Activated CD4-positive, alpha-beta T cell treated with anti-CD3 and anti-CD28 coated beads for 36 hours (primary cell): ENCODE results near the gene ETS1. TPM values are rescaled to one million over a fixed set of nuclear protein-coding genes. Genes with fewer than 3 reads are reported as not detected.

ENCODE experiments used
- ATAC-seq: fragments of 200-7000 bp; cut with Tn5 transposase; one replicate; pipeline ENCODE4 v1.10.0; 2021; ENCODE audit warnings: mild to moderate bottlenecking, moderate library complexity
- CTCF ChIA-PET: fragments of 350-600 bp; sonication (Branson Sonifier 250); formaldehyde crosslinking; loops from one replicate; lab custom pipeline; 2021; ENCODE audit warnings: antibody characterized with exemption; lab: Charles Lee
- POLR2A ChIA-PET: fragments of 350-600 bp; sonication (Branson Sonifier 250); formaldehyde crosslinking; loops from one replicate; lab custom pipeline; 2021; ENCODE audit warnings: antibody characterized with exemption, inconsistent platforms; lab: Charles Lee
- DNase-seq: peaks from one replicate; pipeline ENCODE4 v3.0.0-alpha.2; 2020
- H3K27ac Mint-ChIP-seq: one replicate; pipeline ENCODE4 v1.8.0; 2021; ENCODE audit warnings: mixed read lengths
- H3K27me3 Mint-ChIP-seq: one replicate; pipeline ENCODE4 v1.8.0; 2021; ENCODE audit warnings: mixed read lengths
- H3K36me3 Mint-ChIP-seq: one replicate; pipeline ENCODE4 v1.8.0; 2021; ENCODE audit warnings: low read depth, mixed read lengths
- H3K4me1 Mint-ChIP-seq: one replicate; pipeline ENCODE4 v1.8.0; 2021; ENCODE audit warnings: mixed read lengths
- H3K4me3 Mint-ChIP-seq: one replicate; pipeline ENCODE4 v1.8.0; 2021; ENCODE audit warnings: mild to moderate bottlenecking, moderate library complexity, mixed read lengths
- H3K9me3 Mint-ChIP-seq: one replicate; pipeline ENCODE4 v1.8.0; 2021; ENCODE audit warnings: low read depth, mixed read lengths
- intact Hi-C, 2 experiments: fragments of 100-400 bp; cut with DNase I in 1 of 2; cut with micrococcal nuclease in 1 of 2; formaldehyde crosslinking; loops; one replicate each; pipeline versions ENCODE4 v1.14.2 to v1.15.1; 2022 to 2024; cut with DNase I, micrococcal nuclease
- total RNA-seq, 2 experiments: library from RNA; stranded (reverse); gene quantifications; one replicate each; pipeline ENCODE4 v1.2.3, GENCODE V29; 2021

ETS1 gene
- total RNA-seq, 2 experiments from 2014 or later: 410 to 449 TPM

DNA sequence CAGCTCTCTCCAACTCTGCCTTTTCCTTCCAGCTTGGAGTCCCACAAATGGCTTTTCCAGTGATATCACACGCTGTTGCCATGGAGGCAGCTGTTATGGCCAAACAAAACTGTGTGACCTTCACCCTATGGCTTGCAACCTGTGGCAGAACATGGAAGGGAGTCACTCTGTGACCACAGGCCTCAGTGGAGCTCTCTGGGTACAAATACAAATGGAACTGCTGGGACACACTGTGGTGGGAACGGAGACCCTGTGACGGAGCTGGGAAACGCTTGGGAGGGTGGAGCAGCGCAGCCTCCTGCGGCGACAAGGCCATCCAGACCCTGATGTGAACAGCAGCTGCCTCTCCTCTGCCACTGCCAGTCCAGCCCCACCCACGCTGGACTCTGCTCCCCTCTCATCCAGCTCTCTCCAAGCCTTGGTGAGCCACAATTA is 162.5 kb downstream of the ETS1 start:
- no peak overlapping the region for H3K4me3 Mint-ChIP-seq
- H3K9me3 Mint-ChIP-seq: no peaks in the 10 kb centered on the region
- ChIA-PET CTCF (interaction anchor here (0.8 kb wide), 1 partner anchor 33 kb away, joined by 3 read pairs; no protein-coding TSS in a partner anchor), POLR2A (no interaction called here)
- no peak for DNase-seq
- no peaks in the 10 kb centered on the region for H3K27me3 Mint-ChIP-seq
- no peak overlapping the region for H3K27ac Mint-ChIP-seq
- ATAC-seq: no peak
- intact Hi-C loops: loop anchor here (5.0 kb wide), 2 partner anchors 92 to 388 kb away; no protein-coding TSS in a partner anchor
- peaks cover 60% of the 10 kb centered on the region for H3K4me1 Mint-ChIP-seq
- H3K36me3 Mint-ChIP-seq: no peaks in the 10 kb centered on the region

DNA sequence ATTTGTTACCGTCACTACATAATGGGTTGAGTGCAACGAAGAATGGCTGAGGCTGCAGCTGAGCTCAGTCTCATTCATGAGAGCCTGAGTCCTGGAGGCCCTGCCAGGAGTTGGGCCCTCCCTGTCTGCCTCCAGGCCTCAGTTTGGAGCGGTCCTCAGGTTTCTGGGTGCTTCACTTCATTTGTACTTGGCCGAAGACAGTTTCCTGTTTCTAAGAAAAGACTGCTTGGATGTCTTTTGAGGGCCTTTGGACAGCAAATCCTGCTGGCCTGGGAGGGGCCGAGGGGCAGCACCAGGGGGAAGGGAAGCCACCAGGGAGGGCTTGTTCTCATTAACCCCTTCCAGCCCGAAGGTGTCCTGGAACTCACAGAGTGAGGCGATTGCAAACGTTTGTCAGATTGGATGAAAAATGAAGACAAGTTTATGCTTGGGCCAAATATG is 163.1 kb downstream of the ETS1 start:
- peaks cover 58% of the 10 kb centered on the region for H3K4me1 Mint-ChIP-seq
- no peak overlapping the region for H3K27ac Mint-ChIP-seq
- no peak for DNase-seq
- no peaks in the 10 kb centered on the region for H3K9me3 Mint-ChIP-seq
- H3K27me3 Mint-ChIP-seq: no peaks in the 10 kb centered on the region
- H3K4me3 Mint-ChIP-seq: no peak overlapping the region
- ChIA-PET POLR2A (no interaction called here), CTCF (interaction anchor here (2.6 kb wide), 1 partner anchor 135 kb away, joined by 11 read pairs; no protein-coding TSS in a partner anchor)
- no peaks in the 10 kb centered on the region for H3K36me3 Mint-ChIP-seq
- intact Hi-C loops: loop anchor here (5.0 kb wide), 2 partner anchors 93 to 387 kb away; no protein-coding TSS in a partner anchor
- no peak for ATAC-seq

DNA sequence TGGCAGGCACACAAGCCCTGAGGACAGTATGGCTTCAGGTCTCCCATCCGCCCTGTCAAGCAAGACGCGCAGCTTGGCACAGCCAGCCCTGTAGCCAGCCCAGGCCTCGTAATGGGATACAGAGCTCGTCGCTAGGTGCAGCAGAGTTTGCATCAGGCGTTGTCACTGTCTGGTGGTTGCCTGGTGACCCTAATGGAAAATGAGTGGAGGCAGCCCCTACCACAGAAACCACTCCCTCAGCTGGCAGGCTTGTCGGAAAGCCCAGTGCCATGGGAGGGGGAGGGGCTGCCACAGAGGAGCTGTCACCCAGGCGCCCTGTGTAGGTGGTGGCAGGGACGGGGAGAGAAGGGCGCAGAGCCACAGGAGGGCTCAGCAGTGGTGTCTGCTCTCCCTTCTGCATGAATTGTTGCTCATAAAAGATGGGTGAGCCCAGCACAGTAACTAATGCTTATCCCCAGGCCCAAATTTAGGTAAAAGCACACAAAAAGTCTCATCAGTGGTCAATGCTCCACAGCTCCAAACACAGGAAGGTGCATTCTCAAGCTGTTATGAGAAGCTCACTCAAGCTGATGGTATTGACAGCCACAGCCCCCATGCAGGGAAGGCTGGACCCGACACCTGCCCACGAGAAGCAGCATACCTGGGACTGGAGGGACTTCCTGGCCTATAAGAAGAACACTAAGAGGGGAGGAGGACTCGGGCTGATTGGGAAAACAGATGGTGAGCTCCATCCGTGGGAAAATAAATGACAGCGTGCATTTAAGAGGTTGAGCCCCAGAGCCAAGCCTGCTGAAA is 164.6 kb downstream of the ETS1 start:
- peak overlapping the region; percentile 82 for H3K27ac Mint-ChIP-seq
- H3K9me3 Mint-ChIP-seq: no peaks in the 10 kb centered on the region
- H3K4me3 Mint-ChIP-seq: peak overlapping the region; percentile 36
- intact Hi-C loops: loop anchor here (1.0 to 5.0 kb wide), 13 partner anchors 42 to 385 kb away; no protein-coding TSS in a partner anchor
- H3K36me3 Mint-ChIP-seq: no peaks in the 10 kb centered on the region
- POLR2A ChIA-PET: interaction anchor here (0.6 to 1.8 kb wide), 18 partner anchors 9 to 213 kb away, joined by 3 to 11 read pairs (median 4); no protein-coding TSS in a partner anchor
- H3K27me3 Mint-ChIP-seq: no peaks in the 10 kb centered on the region
- ATAC-seq: peak; percentile 94
- CTCF ChIA-PET: interaction anchor here (0.6 to 3.3 kb wide), 21 partner anchors 11 to 438 kb away, joined by 3 to 20 read pairs (median 4); no protein-coding TSS in a partner anchor
- DNase-seq: peak; percentile 97
- peaks cover 53% of the 10 kb centered on the region for H3K4me1 Mint-ChIP-seq

DNA sequence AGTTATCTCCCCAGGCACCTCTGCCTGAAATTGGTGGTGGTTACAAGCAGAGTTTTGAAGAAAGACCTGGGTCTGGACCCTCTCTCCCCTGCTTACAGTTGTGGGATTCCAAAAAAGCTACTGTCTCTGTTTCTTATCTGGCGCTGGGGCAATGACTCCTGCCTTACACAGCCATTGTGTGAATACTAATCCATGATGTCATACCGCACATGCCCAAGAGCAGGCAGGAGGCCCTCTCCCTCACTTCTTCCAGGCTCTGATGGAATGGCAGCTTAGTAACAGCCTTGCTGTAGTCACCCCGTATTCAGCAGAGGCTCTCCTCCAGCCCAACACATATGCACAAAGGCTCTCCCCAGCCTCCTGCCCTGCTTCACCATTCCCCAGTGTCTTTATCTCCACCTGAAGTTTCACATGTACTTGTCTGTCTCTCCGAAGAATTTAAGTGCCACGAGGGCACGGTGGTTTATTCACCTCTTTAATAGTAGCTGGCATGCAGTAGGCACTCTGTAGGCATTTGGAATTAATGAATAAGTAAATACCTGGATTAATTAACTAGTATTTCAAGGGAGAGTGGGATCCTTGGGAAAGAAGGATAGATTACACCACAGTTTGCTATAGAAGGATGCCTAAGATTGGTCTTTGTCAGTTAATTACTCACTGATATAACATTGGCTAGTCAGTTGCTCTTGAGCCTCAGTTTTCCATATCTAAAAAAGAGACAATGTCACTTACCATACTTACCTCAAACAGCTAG is 165.6 kb downstream of the ETS1 start:
- ATAC-seq (peak; percentile 6), DNase-seq (peak; percentile 42)
- H3K36me3 Mint-ChIP-seq: no peaks in the 10 kb centered on the region
- no peaks in the 10 kb centered on the region for H3K9me3 Mint-ChIP-seq
- H3K27me3 Mint-ChIP-seq: no peaks in the 10 kb centered on the region
- intact Hi-C loops: loop anchor here (1.0 to 5.0 kb wide), 13 partner anchors 43 to 384 kb away; no protein-coding TSS in a partner anchor
- H3K27ac Mint-ChIP-seq: peak overlapping the region; percentile 82
- POLR2A ChIA-PET: interaction anchor here (0.6 to 1.8 kb wide), 15 partner anchors 28 to 208 kb away, joined by 3 to 11 read pairs (median 4); no protein-coding TSS in a partner anchor
- no peak overlapping the region for H3K4me3 Mint-ChIP-seq
- peaks cover 62% of the 10 kb centered on the region for H3K4me1 Mint-ChIP-seq
- CTCF ChIA-PET: interaction anchor here (0.6 to 3.3 kb wide), 17 partner anchors 8 to 203 kb away, joined by 3 to 20 read pairs (median 4); no protein-coding TSS in a partner anchor

GRCh38 chr11:128420951-128421350 is 166.4 kb downstream of the ETS1 start:
- Mint-ChIP-seq H3K9me3 (no peaks in the 10 kb centered on the region), H3K36me3 (no peaks in the 10 kb centered on the region), H3K27ac (peak overlapping the region; percentile 82), H3K4me3 (no peak overlapping the region), H3K27me3 (no peaks in the 10 kb centered on the region), H3K4me1 (peaks cover 67% of the 10 kb centered on the region)
- no peak for DNase-seq
- ChIA-PET CTCF (interaction anchor here (0.7 to 3.3 kb wide), 6 partner anchors 13 to 204 kb away, joined by 3 to 20 read pairs (median 6); no protein-coding TSS in a partner anchor), POLR2A (interaction anchor here (0.6 to 1.0 kb wide), 3 partner anchors 77 to 102 kb away, joined by 3 to 6 read pairs (median 3); no protein-coding TSS in a partner anchor)
- ATAC-seq: no peak
- intact Hi-C loops: loop anchor here (5.0 kb wide), 2 partner anchors 96 to 384 kb away; no protein-coding TSS in a partner anchor

- H3K27me3 Mint-ChIP-seq: no peaks in the 10 kb centered on the region
- ChIA-PET CTCF (interaction anchor here (0.8 to 3.3 kb wide), 5 partner anchors 14 to 135 kb away, joined by 3 to 20 read pairs (median 5); no protein-coding TSS in a partner anchor), POLR2A (interaction anchor here (1.0 kb wide), 1 partner anchor 86 kb away, joined by 3 read pairs; no protein-coding TSS in a partner anchor)
- H3K4me3 Mint-ChIP-seq: no peak overlapping the region
- no peak for DNase-seq
- ATAC-seq: no peak
- no peaks in the 10 kb centered on the region for H3K9me3 Mint-ChIP-seq
- no peak overlapping the region for H3K27ac Mint-ChIP-seq
- peaks cover 74% of the 10 kb centered on the region for H3K4me1 Mint-ChIP-seq
- intact Hi-C loops: loop anchor here (5.0 kb wide), 2 partner anchors 97 to 383 kb away; no protein-coding TSS in a partner anchor
- H3K36me3 Mint-ChIP-seq: no peaks in the 10 kb centered on the region
Measured at GRCh38 chr11:128420265-128420664, 167.1 kb downstream of the ETS1 start.

GRCh38 chr11:128419012-128419767 is 168.2 kb downstream of the ETS1 start:
- POLR2A ChIA-PET: no interaction called here
- DNase-seq (no peak), ATAC-seq (no peak)
- CTCF ChIA-PET: interaction anchor here (0.8 to 3.0 kb wide), 7 partner anchors 13 to 134 kb away, joined by 3 to 14 read pairs (median 3); no protein-coding TSS in a partner anchor
- intact Hi-C loops: no loop called here
- Mint-ChIP-seq H3K27me3 (no peaks in the 10 kb centered on the region), H3K4me3 (no peak overlapping the region), H3K4me1 (peaks cover 72% of the 10 kb centered on the region), H3K27ac (peak overlapping the region; percentile 4), H3K9me3 (no peaks in the 10 kb centered on the region), H3K36me3 (no peaks in the 10 kb centered on the region)

- no peak overlapping the region for H3K4me3 Mint-ChIP-seq
- H3K27ac Mint-ChIP-seq: no peak overlapping the region
- H3K36me3 Mint-ChIP-seq: no peaks in the 10 kb centered on the region
- ATAC-seq: no peak
- no peaks in the 10 kb centered on the region for H3K27me3 Mint-ChIP-seq
- POLR2A ChIA-PET: no interaction called here
- H3K4me1 Mint-ChIP-seq: peaks cover 68% of the 10 kb centered on the region
- CTCF ChIA-PET: interaction anchor here (0.6 to 2.0 kb wide), 10 partner anchors 9 to 136 kb away, joined by 3 to 8 read pairs (median 4); no protein-coding TSS in a partner anchor
- no peak for DNase-seq
- no peaks in the 10 kb centered on the region for H3K9me3 Mint-ChIP-seq
- intact Hi-C loops: no loop called here
Measured at GRCh38 chr11:128417607-128418324, 169.6 kb downstream of the ETS1 start.

DNA sequence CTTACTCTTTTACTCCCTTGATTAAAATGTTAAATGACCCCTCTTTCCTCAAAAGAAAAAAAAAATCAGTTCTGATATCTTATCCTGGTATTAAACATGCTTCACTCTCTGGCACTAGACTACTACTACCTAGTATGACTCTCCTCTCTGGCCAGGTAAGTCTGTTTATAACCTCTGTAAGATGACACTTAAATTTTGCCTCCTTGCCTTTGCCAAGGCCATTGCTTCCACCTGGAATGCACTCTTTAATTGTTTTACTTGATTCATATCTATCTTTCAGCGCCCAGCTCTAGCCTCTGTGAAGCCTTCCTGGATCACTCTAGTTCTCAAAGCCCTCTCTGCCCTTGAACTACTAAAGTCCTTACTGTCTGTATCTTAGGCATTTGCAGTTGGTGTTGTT is 170.4 kb downstream of the ETS1 start:
- peaks cover 68% of the 10 kb centered on the region for H3K4me1 Mint-ChIP-seq
- POLR2A ChIA-PET: no interaction called here
- no peaks in the 10 kb centered on the region for H3K27me3 Mint-ChIP-seq
- no peaks in the 10 kb centered on the region for H3K9me3 Mint-ChIP-seq
- H3K27ac Mint-ChIP-seq: no peak overlapping the region
- CTCF ChIA-PET: interaction anchor here (0.5 to 2.0 kb wide), 6 partner anchors 8 to 207 kb away, joined by 3 to 8 read pairs (median 4); no protein-coding TSS in a partner anchor
- intact Hi-C loops: no loop called here
- ATAC-seq (no peak), DNase-seq (no peak)
- H3K4me3 Mint-ChIP-seq: no peak overlapping the region
- no peaks in the 10 kb centered on the region for H3K36me3 Mint-ChIP-seq
